GM12891 (cell line): ENCODE data around the gene SNIP1.

ENCODE experiments used
- PAX5 ChIP-seq: IDR thresholded peaks from 2 replicates; pipeline ENCODE4 v1.6.1; 2011; ENCODE audit warnings: low read length, moderate library complexity, mild to moderate bottlenecking; ENCODE audit not compliant: insufficient read depth, severe bottlenecking
- POLR2A ChIP-seq: IDR thresholded peaks from 2 replicates; pipeline ENCODE4 v1.6.1; 2011; ENCODE audit warnings: low read depth, low read length, control low read depth
- POLR2AphosphoS5 ChIP-seq: IDR thresholded peaks from 2 replicates; pipeline ENCODE4 v1.6.1; 2011; ENCODE audit warnings: low read depth, low read length, control low read depth
- POU2F2 ChIP-seq: IDR thresholded peaks from 2 replicates; pipeline ENCODE4 v1.6.1; 2011; ENCODE audit warnings: low read depth, mild to moderate bottlenecking, control low read depth, low read length, moderate library complexity
- SPI1 ChIP-seq: IDR thresholded peaks from 2 replicates; pipeline ENCODE4 v1.6.1; 2011; ENCODE audit warnings: low read depth, low read length, control low read depth
- TAF1 ChIP-seq: IDR thresholded peaks from 2 replicates; pipeline ENCODE4 v1.6.1; 2011; ENCODE audit warnings: low read depth, low read length, control low read depth

DNA sequence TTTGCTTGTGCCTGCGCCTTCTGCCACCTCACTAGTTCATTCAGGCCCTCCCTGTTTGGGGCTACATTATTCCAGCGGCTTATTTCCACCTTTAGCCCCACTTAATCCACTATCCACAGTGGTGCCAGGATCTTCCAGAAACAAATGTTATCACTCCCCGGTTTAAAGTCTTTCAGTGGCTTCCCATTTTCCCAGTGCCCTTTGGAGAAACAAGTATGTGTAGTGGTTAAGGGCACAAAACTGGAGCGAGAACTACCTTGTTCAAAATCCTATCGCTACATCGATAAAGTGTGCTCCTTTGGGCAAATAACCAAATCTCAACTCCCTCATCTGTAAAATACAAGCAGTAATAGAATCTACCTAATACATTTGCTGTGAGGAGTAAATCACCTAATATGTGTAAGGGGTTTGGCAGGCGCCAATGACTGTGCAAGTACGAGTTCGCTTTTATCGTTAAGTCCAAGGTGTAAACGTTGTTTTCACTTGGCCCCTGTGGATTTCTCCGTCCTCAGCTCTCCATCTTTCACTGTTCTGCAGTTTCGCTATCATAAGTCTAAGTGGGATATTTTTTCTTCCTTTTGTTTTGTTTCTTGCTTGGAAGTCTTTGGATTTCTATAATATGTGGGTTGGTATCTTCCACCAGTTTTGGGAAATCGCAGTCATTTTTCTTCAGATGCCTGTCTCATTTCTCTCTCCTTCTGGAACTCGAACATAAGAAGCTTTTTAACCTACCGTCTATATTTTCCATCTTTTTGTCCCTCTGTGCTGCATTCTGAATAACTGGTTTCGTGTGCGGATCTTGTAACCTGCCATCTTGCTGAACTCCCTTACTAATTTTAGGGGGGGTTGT, 38.7 kb downstream of the SNIP1 start:
- TF ChIP-seq POLR2A (no peak), PAX5 (no peak), TAF1 (no peak), POLR2AphosphoS5 (no peak), POU2F2 (no peak), SPI1 (no peak)
